Measurements from ENCODE around the gene RELT.

GRCh38 chr11:73379189-73379880 lies 3.1 kb downstream of the RELT start:
- TF ChIP-seq POLR2AphosphoS5 (IDR thresholded peaks at IDR 0.05; ENCODE audit: borderline replicate concordance, low read depth, low read length) = no peak
- TF ChIP-seq EZH2 (IDR thresholded peaks at IDR 0.05) = no peak
- TF ChIP-seq FOXP2 (optimal IDR thresholded peaks at IDR 0.05; ENCODE audit: control extremely low read depth, extremely low read length, insufficient read depth) = no peak

Measured in SK-N-MC (cell line).